ENCODE measurements around the gene PPHLN1.
"Not testable (repeated sequence)": the region's sequence is repeated elsewhere in the genome, so short reads cannot be mapped to it uniquely, and the experiment has no call there.

DNA sequence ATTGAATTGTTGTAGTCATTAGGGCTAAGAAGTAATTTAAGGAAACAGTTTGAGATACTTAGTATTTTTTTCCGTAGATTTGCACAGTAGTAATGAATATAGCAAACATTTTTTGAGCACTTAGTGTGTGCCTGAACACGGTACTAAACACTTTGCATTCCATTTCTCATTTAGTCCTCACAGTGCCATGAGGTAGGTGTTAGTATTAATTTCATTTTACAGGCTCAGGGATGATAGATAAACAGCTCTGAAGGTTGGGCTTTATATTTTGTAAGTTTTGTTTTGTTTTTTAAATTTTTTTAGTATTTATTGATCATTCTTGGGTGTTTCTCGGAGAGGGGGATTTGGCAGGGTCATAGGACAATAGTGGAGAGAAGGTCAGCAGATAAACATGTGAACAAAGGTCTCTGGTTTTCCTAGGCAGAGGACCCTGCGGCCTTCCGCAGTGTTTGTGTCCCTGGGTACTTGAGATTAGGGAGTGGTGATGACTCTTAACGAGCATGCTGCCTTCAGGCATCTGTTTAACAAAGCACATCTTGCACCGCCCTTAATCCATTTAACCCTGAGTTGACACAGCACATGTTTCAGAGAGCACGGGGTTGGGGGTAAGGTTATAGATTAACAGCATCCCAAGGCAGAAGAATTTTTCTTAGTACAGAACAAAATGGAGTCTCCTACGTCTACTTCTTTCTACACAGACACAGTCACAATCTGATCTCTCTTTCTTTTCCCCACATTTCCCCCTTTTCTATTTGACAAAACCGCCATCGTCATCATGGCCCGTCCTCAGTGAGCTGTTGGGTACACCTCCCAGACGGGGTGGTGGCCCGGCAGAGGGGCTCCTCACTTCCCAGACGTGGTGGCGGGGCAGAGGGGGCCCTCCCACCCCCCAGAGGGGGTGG is 23.4 kb downstream of the PPHLN1 start:
- TF ChIP-seq POLR2A, POLR2AphosphoS5, EP300 (IDR thresholded peaks at IDR 0.05): not testable (repeated sequence)
- TF ChIP-seq, protein P1, sequence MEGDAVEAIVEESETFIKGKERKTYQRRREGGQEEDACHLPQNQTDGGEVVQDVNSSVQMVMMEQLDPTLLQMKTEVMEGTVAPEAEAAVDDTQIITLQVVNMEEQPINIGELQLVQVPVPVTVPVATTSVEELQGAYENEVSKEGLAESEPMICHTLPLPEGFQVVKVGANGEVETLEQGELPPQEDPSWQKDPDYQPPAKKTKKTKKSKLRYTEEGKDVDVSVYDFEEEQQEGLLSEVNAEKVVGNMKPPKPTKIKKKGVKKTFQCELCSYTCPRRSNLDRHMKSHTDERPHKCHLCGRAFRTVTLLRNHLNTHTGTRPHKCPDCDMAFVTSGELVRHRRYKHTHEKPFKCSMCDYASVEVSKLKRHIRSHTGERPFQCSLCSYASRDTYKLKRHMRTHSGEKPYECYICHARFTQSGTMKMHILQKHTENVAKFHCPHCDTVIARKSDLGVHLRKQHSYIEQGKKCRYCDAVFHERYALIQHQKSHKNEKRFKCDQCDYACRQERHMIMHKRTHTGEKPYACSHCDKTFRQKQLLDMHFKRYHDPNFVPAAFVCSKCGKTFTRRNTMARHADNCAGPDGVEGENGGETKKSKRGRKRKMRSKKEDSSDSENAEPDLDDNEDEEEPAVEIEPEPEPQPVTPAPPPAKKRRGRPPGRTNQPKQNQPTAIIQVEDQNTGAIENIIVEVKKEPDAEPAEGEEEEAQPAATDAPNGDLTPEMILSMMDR (IDR thresholded peaks at IDR 0.05), result not testable (repeated sequence)
